Activated T-cell treated with anti-CD3 and anti-CD28 coated beads for 4 hours (primary cell): ENCODE measurements around the gene FOXN1.
"Not testable (repeated sequence)": the region's sequence is repeated elsewhere in the genome, so short reads cannot be mapped to it uniquely, and the experiment has no call there.

Source experiments
- DNase-seq: peaks from one replicate; pipeline ENCODE4 v3.0.0-alpha.2; 2020

FOXN1 gene, protein sequence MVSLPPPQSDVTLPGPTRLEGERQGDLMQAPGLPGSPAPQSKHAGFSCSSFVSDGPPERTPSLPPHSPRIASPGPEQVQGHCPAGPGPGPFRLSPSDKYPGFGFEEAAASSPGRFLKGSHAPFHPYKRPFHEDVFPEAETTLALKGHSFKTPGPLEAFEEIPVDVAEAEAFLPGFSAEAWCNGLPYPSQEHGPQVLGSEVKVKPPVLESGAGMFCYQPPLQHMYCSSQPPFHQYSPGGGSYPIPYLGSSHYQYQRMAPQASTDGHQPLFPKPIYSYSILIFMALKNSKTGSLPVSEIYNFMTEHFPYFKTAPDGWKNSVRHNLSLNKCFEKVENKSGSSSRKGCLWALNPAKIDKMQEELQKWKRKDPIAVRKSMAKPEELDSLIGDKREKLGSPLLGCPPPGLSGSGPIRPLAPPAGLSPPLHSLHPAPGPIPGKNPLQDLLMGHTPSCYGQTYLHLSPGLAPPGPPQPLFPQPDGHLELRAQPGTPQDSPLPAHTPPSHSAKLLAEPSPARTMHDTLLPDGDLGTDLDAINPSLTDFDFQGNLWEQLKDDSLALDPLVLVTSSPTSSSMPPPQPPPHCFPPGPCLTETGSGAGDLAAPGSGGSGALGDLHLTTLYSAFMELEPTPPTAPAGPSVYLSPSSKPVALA

GRCh38 chr17:28505986-28506665 lies at the start of gene FOXN1:
Gene FOXN1 (plus strand): TSS chr17:28506348. CDS start chr17:28523970, 17,622 bp downstream.
- DNase-seq: no peak

GRCh38 chr17:28457890-28458289 lies 48.3 kb upstream of the FOXN1 start:
- no peak for DNase-seq

DNA sequence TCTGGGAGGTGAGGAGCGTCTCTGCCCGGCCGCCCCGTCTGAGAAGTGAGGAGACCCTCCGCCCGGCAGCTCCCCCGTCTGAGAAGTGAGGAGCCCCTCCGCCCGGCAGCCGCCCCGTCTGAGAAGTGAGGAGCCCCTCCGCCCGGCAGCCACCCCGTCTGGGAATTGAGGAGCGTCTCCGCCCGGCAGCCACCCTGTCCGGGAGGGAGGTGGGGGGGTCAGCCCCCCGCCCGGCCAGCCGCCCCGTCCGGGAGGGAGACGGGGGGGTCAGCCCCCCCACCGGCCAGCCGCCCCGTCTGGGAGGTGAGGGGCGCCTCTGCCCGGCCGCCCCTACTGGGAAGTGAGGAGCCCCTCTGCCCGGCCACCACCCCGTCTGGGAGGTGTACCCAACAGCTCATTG lies 47.3 kb upstream of the FOXN1 start:
- DNase-seq: not testable (repeated sequence)

DNA sequence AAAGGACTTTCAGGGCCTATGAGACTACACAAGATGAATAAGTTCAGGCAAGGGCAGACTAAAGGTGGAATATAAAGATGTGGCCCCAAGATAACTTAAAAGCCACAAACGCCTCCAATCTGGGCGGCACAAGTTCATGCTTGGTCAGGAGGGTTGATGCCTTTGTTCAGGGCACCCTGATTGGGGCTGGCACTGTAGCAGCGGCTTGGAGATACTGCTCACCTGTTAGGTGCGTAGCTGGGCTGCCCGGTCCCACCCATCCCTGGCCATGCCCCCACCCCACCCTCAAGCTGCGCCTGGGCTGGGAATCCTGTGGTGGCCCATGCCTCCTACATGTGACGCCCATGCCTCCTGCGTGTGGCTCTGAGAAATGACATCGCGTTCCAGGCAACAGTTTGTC lies 45.2 kb upstream of the FOXN1 start:
- no peak for DNase-seq

DNA sequence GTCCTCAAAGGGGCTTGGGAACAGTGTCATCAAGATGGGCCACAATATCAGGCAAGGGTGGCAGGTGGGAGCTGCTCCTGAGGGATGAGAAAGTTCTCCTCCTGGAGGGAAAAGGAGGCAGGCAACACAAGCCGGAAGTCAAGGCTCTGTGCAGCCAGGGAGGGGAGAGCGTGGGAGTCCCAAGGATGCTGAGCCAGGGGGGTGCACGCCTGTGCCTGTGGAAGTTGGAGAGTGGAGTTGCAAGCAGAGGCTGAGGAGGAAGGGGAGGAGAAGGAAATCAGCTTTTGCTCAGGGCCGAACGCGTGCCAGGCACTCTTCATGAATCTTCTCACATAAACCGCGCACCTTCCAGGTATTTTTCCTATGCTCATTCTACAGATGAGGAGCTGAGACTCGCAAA lies 40.1 kb upstream of the FOXN1 start:
- DNase-seq: no peak

GRCh38 chr17:28466521-28467048 lies 39.6 kb upstream of the FOXN1 start:
- DNase-seq: no peak

DNA sequence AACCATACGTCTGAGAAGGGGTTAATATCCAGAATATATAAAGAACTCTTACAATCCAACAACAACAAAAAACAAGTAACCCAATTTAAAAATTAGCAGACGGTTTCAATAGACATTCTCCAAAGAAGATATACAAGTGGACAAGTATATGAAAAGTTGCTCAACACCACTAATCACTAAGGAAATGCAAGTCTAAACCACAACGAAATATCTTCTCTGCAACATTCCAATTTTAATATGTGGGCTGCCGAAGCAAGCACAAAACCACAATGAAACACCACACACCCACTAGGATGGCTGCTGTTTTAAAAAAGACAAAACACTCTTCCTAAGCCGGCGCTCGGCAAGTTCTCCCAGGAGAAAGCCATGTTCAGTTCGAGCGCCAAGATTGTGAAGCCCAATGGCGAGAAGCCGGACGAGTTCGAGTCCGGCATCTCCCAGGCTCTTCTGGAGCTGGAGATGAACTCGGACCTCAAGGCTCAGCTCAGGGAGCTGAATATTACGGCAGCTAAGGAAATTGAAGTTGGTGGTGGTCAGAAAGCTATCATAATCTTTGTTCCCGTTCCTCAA lies 38.6 kb upstream of the FOXN1 start:
- no peak for DNase-seq

GRCh38 chr17:28468033-28468735 lies 38.0 kb upstream of the FOXN1 start:
- not testable (repeated sequence) for DNase-seq

- no peak for DNase-seq
Measured at GRCh38 chr17:28468781-28469180, 37.4 kb upstream of the FOXN1 start.

DNA sequence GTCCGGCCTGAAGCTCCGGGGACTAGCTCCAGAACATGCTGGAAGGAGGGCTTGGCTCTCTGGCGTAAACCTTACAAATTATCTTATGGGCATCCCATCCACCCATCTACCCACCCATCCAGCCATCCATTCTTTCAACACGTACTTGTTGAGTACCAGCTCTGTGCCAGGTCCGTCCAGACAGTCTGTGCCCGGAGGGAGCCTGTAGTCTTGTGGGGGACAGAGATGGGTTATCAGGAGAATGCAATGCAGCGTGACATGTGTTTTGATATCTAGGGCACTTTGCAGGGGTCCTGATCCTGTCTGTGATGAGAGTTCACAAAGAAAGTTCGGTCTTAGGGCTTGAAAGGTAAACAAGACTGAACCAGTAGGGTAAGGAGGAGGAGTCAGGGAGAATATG lies 36.8 kb upstream of the FOXN1 start:
- no peak for DNase-seq

GRCh38 chr17:28470266-28470913 lies 35.8 kb upstream of the FOXN1 start:
- no peak for DNase-seq

- DNase-seq: no peak
Measured at GRCh38 chr17:28470914-28471366, 35.2 kb upstream of the FOXN1 start.

DNA sequence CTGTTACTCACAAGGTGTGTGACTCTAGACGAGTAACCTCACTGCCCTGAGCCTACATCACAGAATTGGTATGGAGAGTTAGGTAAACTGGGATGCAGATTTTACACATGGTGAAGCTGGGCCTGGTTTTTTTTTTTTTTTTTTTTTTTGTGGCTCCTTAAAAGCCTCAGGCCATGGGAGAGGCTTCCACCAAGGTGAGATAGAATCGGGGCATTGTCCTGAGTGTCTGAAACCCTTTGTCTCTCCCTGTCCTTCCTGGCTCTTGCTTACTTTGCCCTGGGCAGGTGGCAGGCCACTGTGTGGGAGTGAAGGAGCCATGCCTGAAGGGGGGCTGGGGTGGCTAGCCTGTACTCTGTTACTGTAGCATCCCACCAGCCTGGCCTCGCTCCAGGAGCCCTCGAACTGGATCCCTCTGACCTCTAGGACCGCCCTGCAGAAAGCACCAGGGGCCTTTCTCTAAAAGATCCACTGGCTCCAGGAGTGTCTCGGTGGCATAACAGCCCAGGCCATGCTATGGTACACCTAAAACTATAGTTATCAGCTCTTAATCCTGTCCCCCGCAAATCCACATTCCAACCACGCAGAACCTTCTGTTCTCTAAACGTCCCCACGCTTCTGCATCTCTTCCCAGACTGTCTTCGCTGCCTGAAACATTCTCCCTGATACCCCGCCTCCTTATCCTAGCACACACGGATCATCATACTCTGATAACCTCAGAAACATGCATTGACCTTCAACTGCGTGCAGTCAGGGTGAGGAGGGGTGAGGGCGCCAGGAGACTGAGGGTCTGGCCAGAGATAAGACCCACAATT lies 34.4 kb upstream of the FOXN1 start:
- DNase-seq: no peak

DNA sequence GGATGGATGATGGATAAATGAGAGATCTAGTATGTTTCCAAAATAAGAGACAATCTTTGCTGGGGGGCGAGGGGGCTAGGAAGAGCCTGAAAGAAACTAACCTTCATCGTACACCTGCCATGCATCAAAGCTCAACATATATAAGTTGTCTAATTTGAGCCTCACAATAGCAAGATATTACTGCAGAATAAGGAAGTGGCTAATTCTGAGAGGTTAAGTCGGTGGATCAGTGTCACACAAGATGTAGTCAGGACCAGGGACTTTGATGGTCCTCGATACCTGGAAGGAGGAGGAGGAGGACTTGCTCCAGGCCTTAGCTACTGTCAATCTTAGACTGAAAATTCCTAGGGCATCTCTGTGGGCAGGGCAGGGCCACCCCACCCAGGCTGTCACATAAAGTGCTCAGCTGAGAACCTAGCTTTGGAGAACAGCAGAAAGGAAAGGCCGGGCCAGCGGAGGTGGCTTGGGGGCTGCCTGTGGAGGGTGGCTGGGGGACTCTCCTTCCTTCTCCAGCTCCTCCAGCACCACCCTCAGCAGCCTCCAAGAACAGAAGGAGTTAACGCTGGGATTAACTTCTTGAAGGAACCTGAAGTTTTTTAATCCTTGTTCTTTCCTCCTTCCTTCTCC lies 33.2 kb upstream of the FOXN1 start:
- no peak for DNase-seq

GRCh38 chr17:28473542-28473941 lies 32.6 kb upstream of the FOXN1 start, which contains the start of gene SLC13A2:
Gene SLC13A2 (plus strand): TSS chr17:28473644. CDS start chr17:28473713, 69 bp downstream.
- DNase-seq: no peak

DNA sequence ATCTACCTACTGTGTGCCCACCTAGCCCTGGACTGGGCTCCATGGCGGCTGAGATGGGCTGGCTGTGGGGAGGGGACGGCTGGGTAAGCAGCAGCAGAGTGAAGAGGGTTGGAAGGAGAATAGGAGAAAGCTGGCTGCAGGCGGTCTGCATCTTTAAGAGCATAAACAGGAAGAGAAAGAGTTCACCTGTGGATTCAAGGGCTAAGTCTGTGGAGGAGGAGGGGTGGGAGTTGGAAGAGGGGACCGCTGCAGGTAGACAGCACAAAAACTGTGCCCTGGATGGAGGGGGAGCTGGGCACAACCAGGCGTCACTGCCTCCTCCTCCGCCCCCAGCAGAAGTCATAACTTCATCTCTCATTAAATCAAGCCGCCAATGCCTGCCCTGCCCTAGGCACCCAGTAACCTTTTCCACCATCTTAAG lies 32.0 kb upstream of the FOXN1 start:
- DNase-seq: no peak

GRCh38 chr17:28475151-28475900 lies 30.8 kb upstream of the FOXN1 start:
- DNase-seq: no peak

DNA sequence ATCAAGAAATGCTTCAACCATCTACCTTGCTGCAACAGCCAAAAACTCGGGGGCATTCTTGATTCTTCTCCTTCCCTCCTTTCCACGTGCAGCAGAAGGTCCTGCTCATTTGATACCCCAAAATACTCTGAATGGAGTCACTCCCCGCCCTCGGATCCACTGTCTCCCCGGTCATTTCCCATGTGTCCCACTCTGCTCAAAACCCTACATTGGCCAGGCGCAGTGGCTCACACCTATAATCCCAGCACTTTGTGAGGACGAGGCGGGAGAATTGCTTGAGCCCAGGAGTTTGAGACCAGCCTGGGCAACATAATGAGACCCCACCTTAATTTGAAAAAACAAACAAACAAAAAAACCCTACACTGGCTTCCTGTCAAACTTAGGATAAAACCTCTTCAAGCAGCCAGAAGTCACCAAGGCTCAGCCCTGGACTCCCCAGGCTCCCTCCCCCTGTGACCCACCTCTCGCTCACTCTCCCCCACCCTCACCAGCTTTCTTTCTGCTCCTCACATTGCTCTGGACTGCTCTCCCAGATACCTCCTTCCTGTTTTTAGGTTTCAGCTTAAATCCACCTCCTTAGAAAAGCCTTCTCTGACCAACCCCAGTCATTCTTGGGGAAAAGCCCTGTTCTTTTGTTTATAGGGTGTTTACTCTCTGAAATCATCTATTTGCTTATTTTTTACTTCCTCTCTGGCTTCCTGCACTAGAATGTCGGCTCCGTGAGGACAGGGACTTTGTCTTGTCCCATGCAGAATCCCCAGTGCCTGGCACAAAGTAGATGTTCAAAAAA lies 29.9 kb upstream of the FOXN1 start:
- DNase-seq: no peak

GRCh38 chr17:28477928-28478327 lies 28.2 kb upstream of the FOXN1 start:
- no peak for DNase-seq
